Immature natural killer cell (primary cell): ENCODE data around the gene C4orf50. TPM values are rescaled to one million over a fixed set of nuclear protein-coding genes. Genes with fewer than 3 reads are reported as not detected.

Experiments
- DNase-seq, 3 donors: peaks; one replicate each; pipeline ENCODE4 v3.0.0; 2022; ENCODE audit warnings: mixed read lengths in 1 of 3
- H3K27ac Mint-ChIP-seq, 6 donors: one replicate each; pipeline ENCODE4 v1.8.0; 2020; ENCODE audit warnings: mixed read lengths in 6 of 6, mild to moderate bottlenecking in 5 of 6, inconsistent platforms in 4 of 6, moderate library complexity in 3 of 6
- H3K27me3 Mint-ChIP-seq, 3 donors: one replicate each; pipeline ENCODE4 v1.8.0; 2020 to 2021; ENCODE audit warnings: low read depth in 3 of 3, mild to moderate bottlenecking in 3 of 3, mixed read lengths in 3 of 3, moderate library complexity in 3 of 3, inconsistent platforms in 1 of 3
- H3K36me3 Mint-ChIP-seq, 3 donors: one replicate each; pipeline ENCODE4 v1.8.0; 2020; ENCODE audit warnings: mixed read lengths in 3 of 3, inconsistent platforms in 2 of 3, mild to moderate bottlenecking in 2 of 3
- H3K4me1 Mint-ChIP-seq, 2 donors: one replicate each; pipeline ENCODE4 v1.8.0; 2020; ENCODE audit warnings: inconsistent platforms in 2 of 2, mild to moderate bottlenecking in 2 of 2, mixed read lengths in 2 of 2, moderate library complexity in 1 of 2
- H3K4me3 Mint-ChIP-seq, 5 donors: one replicate each; pipeline ENCODE4 v1.8.0; 2020; ENCODE audit warnings: mild to moderate bottlenecking in 5 of 5, mixed read lengths in 5 of 5, inconsistent platforms in 3 of 5, moderate library complexity in 3 of 5
- H3K9me3 Mint-ChIP-seq, 6 donors: one replicate each; pipeline ENCODE4 v1.8.0; 2020; ENCODE audit warnings: mild to moderate bottlenecking in 6 of 6, mixed read lengths in 6 of 6, inconsistent platforms in 4 of 6, moderate library complexity in 3 of 6
- polyA plus RNA-seq, 3 donors: library from polyadenylated mRNA; unstranded; fragments of 300-500 nt; fragmentation: Illumina TruSeq; gene quantifications; one replicate each; pipeline ENCODE4 v1.2.3, GENCODE V29; 2021

C4orf50 gene
- polyA plus RNA-seq, 3 donors from 2014 or later, result 0.04 TPM; not detected in 2

DNA sequence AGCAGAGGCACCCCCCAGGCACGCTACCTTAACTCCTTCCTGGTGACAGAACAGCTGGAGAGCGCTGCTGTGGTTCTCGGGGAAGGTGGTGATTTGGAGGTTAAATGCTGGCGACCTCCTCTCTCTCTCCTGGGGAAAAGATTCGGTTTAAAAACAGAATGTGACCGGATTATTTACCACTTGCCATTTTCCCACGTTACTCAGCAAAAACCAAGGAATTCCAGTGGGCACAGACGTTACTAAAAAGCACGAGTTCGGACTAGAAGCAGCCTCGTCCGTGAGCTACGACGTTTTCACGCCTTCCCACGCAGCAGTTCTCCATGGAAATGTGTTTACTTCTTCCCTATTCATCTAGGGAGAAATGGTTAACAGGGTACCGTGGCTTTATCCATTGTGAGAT, 32.3 kb upstream of the C4orf50 start:
- DNase-seq, result no peak
- Mint-ChIP-seq H3K36me3 (peaks cover 0 to 10% (median 4%) of the 10 kb centered on the region in 3 donors), H3K9me3 (no peaks in the 10 kb centered on the region), H3K4me1 (no peaks in the 10 kb centered on the region), H3K27me3 (peaks cover 0 to 4% (median 2%) of the 10 kb centered on the region in 3 donors), H3K27ac (no peak overlapping the region), H3K4me3 (no peak overlapping the region)

DNA sequence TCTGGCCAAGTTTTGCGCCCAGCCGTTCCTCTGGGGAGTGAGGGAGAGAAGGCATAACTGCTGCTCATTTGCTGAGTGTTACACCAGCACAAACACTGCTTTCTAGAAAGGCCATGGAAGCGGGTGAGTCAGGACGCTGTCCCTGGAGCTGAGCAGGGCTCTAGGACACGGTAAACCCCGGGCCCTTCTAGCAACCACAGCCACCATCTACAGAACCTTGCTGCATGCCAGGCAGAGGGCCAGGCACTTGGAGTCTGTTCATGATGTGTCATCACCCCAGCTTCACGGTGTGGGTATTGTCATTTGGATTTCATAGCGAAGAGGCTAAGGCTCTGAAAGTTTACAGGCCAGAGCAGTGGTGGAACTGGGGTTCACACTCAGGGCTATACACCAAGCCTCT, 31.8 kb upstream of the C4orf50 start:
- H3K36me3 Mint-ChIP-seq, result peaks cover 0 to 10% (median 4%) of the 10 kb centered on the region in 3 donors
- no peak overlapping the region for H3K4me3 Mint-ChIP-seq
- H3K4me1 Mint-ChIP-seq, result no peaks in the 10 kb centered on the region
- H3K27ac Mint-ChIP-seq, result no peak overlapping the region
- no peaks in the 10 kb centered on the region for H3K9me3 Mint-ChIP-seq
- H3K27me3 Mint-ChIP-seq, result peaks cover 0 to 4% (median 2%) of the 10 kb centered on the region in 3 donors
- no peak for DNase-seq

DNA sequence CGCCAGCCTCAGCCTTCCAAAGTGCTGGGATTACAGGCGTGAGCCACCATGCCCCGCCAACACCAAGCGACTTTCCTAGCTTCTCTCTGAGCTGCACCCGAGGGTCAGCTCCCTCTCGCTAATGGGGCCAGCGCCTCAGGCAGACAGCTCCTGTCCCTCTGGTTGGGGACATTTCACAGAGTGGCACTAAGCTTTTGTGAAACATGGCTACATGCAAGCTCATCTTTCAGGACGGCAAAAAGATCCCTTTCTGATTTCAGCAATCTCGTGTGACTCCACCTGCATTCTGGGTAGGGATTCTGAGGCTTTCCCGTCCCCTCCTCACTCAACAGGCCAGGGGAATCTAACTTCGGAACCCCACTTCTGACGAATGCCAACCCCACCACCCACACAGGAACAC, 31.0 kb upstream of the C4orf50 start:
- Mint-ChIP-seq H3K36me3 (peaks cover 0 to 10% (median 4%) of the 10 kb centered on the region in 3 donors), H3K27ac (no peak overlapping the region), H3K4me3 (no peak overlapping the region), H3K4me1 (no peaks in the 10 kb centered on the region), H3K27me3 (peaks cover 0 to 4% (median 2%) of the 10 kb centered on the region in 3 donors), H3K9me3 (peaks cover 0 to under 1% (median 0%) of the 10 kb centered on the region in 6 donors)
- no peak for DNase-seq

DNA sequence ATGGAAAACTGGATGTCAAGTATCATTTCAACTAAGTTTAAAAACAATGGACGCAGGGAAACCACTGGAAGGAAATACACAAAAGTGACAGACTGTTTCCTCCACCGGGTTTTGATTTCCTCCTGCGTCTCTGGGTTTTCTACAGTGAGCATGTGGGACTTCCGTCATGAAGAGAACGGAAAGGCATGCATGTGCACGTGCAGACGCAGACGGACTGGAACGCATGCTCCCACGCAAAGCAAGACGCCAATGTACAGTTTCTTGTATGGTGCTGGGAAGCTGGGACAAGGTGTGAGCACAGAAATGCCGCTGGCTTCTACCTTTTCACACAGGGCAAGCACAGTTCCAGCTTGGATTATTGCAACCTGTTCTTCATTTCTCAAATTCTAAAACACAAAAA, 30.3 kb upstream of the C4orf50 start:
- peaks cover 0 to 6% (median 2%) of the 10 kb centered on the region in 3 donors for H3K27me3 Mint-ChIP-seq
- peaks cover 0 to 3% (median 0%) of the 10 kb centered on the region in 6 donors for H3K9me3 Mint-ChIP-seq
- H3K4me1 Mint-ChIP-seq, result no peaks in the 10 kb centered on the region
- no peak for DNase-seq
- no peak overlapping the region for H3K27ac Mint-ChIP-seq
- peaks cover 0 to 7% (median 4%) of the 10 kb centered on the region in 3 donors for H3K36me3 Mint-ChIP-seq
- H3K4me3 Mint-ChIP-seq, result no peak overlapping the region

GRCh38 chr4:6047130-6047673, 29.0 kb upstream of the C4orf50 start:
- peaks cover 0 to 6% (median 0%) of the 10 kb centered on the region in 3 donors for H3K27me3 Mint-ChIP-seq
- H3K27ac Mint-ChIP-seq, result no peak overlapping the region
- H3K4me1 Mint-ChIP-seq, result no peaks in the 10 kb centered on the region
- H3K4me3 Mint-ChIP-seq, result no peak overlapping the region
- DNase-seq, result no peak
- H3K9me3 Mint-ChIP-seq, result peaks cover 0 to 3% (median 0%) of the 10 kb centered on the region in 6 donors
- H3K36me3 Mint-ChIP-seq, result peaks cover 0 to 7% (median 0%) of the 10 kb centered on the region in 3 donors

GRCh38 chr4:6046526-6047129, 28.4 kb upstream of the C4orf50 start:
- Mint-ChIP-seq H3K27me3 (peaks cover 0 to 6% (median 0%) of the 10 kb centered on the region in 3 donors), H3K9me3 (peaks cover 0 to 3% (median 0%) of the 10 kb centered on the region in 6 donors), H3K4me3 (no peak overlapping the region), H3K27ac (no peak overlapping the region), H3K36me3 (peaks cover 0 to 7% (median 0%) of the 10 kb centered on the region in 3 donors), H3K4me1 (no peaks in the 10 kb centered on the region)
- no peak for DNase-seq

GRCh38 chr4:6044805-6045204, 26.6 kb upstream of the C4orf50 start:
- H3K27ac Mint-ChIP-seq, result no peak overlapping the region

GRCh38 chr4:6044276-6044675, 26.0 kb upstream of the C4orf50 start:
- no peaks in the 10 kb centered on the region for H3K36me3 Mint-ChIP-seq
- peaks cover 0 to 3% (median 0%) of the 10 kb centered on the region in 6 donors for H3K9me3 Mint-ChIP-seq
- no peak for DNase-seq
- no peaks in the 10 kb centered on the region for H3K4me1 Mint-ChIP-seq
- peaks cover 2 to 5% (median 4%) of the 10 kb centered on the region in 3 donors for H3K27me3 Mint-ChIP-seq
- H3K27ac Mint-ChIP-seq, result no peak overlapping the region
- H3K4me3 Mint-ChIP-seq, result no peak overlapping the region

More at GRCh38 chr4:6044805-6045204, 26.6 kb upstream of the C4orf50 start:
- Mint-ChIP-seq H3K4me1 (no peaks in the 10 kb centered on the region), H3K36me3 (peaks cover 0 to 5% (median 0%) of the 10 kb centered on the region in 3 donors), H3K9me3 (peaks cover 0 to 3% (median 0%) of the 10 kb centered on the region in 6 donors), H3K4me3 (no peak overlapping the region), H3K27me3 (peaks cover 2 to 4% (median 4%) of the 10 kb centered on the region in 3 donors)
- no peak for DNase-seq

DNA sequence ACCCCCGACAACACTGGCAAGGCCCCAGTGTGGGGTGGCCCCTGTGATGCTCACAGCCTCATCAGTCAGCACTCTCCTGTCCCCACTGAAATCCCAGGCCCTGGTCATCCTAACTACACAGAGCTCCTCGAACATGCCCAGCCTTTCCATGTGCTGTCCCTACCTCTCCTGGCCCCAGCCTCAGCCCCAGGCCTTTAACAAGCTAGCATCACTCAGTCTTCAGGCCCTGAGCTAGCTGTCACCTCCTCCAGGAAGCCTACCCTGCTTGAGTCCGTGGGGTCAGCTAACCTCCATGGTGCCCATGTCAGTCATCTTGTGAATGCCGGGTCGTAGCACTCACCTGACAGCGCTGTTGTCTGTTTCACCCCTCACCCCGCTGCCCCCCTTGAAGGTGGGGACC, 25.6 kb upstream of the C4orf50 start:
- no peak overlapping the region for H3K4me3 Mint-ChIP-seq

DNA sequence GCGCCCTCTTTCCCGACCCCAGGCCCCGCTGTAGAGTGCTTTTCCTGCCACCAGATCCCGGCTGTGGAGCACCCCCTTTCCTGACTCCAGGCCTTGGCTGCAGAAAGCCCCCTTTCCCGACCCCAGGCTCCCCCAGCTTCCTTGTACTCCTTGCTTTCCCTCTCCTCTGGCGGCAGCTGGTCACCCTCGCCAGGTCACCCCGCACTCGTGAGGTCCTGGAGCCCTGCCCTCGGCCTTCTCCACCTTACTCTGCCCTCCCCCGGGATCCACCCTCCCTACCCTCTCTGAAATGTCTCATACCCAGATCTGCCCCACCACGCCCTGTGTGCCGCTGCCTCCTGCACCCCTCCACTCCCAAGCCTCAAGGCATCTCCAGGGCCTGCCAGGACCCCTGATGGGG, 25.0 kb upstream of the C4orf50 start:
- H3K9me3 Mint-ChIP-seq, result peaks cover 0 to 3% (median 0%) of the 10 kb centered on the region in 6 donors
- H3K4me3 Mint-ChIP-seq, result no peak overlapping the region
- H3K27ac Mint-ChIP-seq, result no peak overlapping the region
- no peaks in the 10 kb centered on the region for H3K4me1 Mint-ChIP-seq
- peaks cover 2 to 5% (median 4%) of the 10 kb centered on the region in 3 donors for H3K27me3 Mint-ChIP-seq
- DNase-seq, result no peak
- H3K36me3 Mint-ChIP-seq, result no peaks in the 10 kb centered on the region

More for the DNA sequence above, 25.6 kb upstream of the C4orf50 start:
- Mint-ChIP-seq H3K27me3 (peaks cover 2 to 5% (median 4%) of the 10 kb centered on the region in 3 donors), H3K27ac (no peak overlapping the region), H3K4me1 (no peaks in the 10 kb centered on the region), H3K36me3 (no peaks in the 10 kb centered on the region), H3K9me3 (peaks cover 0 to 3% (median 0%) of the 10 kb centered on the region in 6 donors)
- no peak for DNase-seq

DNA sequence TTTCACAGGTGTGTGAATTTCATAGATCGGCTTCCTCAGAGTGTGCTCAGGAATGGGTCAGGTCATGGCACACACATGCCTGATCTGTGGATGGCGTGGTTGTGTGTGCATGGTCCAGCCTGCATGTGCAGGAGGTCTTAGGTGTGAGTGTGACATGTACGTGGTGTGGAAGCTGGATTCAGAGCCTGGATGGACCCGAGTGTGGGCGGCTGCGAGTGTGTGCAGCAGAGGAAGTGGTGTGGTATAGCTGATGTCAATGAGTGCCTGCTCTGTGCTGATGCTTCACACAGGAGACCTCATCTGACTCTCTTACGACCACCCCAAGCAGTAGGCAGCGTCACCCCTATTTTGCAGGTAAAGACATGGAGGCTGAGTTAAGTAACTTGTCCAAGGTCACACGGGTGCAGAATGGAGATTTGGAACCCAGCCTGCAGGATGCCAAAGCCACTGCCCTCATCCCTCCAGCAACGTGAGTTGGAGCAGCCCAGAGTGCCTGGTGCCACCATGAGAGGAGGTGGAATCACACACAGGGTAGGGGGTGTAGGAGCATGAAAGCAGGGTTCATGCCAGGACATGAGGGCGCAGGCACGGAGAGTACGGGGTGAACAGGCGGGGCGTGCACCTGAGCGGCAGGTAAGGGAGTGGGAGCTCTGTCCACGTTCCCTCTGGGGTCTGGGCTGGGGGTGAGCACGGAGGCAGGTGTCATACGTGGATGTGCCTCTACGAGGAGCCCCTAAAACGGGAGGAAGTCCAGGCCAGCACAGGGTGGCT, 24.2 kb upstream of the C4orf50 start:
- H3K4me3 Mint-ChIP-seq, result no peak overlapping the region

DNA sequence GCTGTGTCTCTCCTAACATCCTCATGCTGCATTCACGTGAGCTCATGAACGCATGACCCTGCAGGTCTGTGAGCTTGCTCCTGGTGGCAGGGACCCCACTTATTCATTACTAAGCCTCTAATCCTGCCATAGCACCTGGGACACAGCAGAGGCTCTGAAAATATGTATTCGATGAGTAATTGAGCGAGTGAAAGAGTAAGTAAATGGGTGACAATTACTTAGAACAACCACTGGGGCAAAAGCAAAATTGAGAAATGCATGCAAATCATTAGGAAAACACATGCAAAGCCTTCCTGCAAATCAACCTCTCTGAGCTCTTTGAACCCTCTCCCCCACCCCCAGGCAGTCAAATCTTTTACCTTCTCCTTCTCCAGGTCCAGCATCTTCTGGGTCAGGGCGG, 23.6 kb upstream of the C4orf50 start:
- H3K27me3 Mint-ChIP-seq, result peaks cover 2 to 5% (median 4%) of the 10 kb centered on the region in 3 donors
- no peak for DNase-seq
- peaks cover 0 to 3% (median 0%) of the 10 kb centered on the region in 6 donors for H3K9me3 Mint-ChIP-seq
- H3K27ac Mint-ChIP-seq, result no peak overlapping the region
- H3K4me3 Mint-ChIP-seq, result no peak overlapping the region
- no peaks in the 10 kb centered on the region for H3K36me3 Mint-ChIP-seq
- no peaks in the 10 kb centered on the region for H3K4me1 Mint-ChIP-seq

More for the DNA sequence above, 24.2 kb upstream of the C4orf50 start:
- no peak for DNase-seq
- Mint-ChIP-seq H3K27ac (no peak overlapping the region), H3K4me1 (no peaks in the 10 kb centered on the region), H3K9me3 (peaks cover 0 to 3% (median 0%) of the 10 kb centered on the region in 6 donors), H3K36me3 (no peaks in the 10 kb centered on the region), H3K27me3 (peaks cover 2 to 5% (median 4%) of the 10 kb centered on the region in 3 donors)

- Mint-ChIP-seq H3K4me1 (no peaks in the 10 kb centered on the region), H3K4me3 (no peak overlapping the region), H3K36me3 (no peaks in the 10 kb centered on the region), H3K27me3 (peaks cover 1 to 5% (median 5%) of the 10 kb centered on the region in 3 donors), H3K9me3 (no peaks in the 10 kb centered on the region), H3K27ac (no peak overlapping the region)
- no peak for DNase-seq
These were observed 20.5 kb upstream of the C4orf50 start for GRCh38 chr4:6038711-6039110.

DNA sequence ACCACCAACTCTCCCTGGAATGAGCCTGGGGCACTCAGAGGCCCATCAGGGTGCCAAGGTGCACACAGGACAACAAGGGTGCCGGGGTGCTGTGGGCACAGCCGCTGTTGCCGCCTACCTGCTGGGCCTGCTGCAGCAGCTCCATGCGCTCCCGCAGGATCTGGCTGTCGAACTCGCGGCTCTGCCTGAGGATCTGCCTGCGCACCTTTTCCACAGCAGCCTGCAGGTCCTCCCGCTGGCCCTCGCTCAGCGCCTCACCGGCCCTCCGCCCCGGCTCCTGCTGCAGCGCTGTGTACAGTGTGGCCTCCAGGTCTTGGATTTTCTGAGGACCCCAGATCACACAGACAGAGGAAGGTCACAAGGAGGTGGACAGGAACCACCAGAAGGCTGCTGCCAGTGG, 17.6 kb upstream of the C4orf50 start:
- Mint-ChIP-seq H3K27me3 (peaks cover 2 to 3% (median 3%) of the 10 kb centered on the region in 3 donors), H3K4me3 (no peak overlapping the region), H3K4me1 (no peaks in the 10 kb centered on the region), H3K27ac (no peak overlapping the region), H3K9me3 (no peaks in the 10 kb centered on the region), H3K36me3 (peaks cover 0 to 3% (median 0%) of the 10 kb centered on the region in 3 donors)
- no peak for DNase-seq
